HL-60/S4 treated with retinoic acid at 250 ng/mL for 4 days and 3 days (cell line): ENCODE measurements around the gene MAML1.
"Not testable (repeated sequence)": the region's sequence is repeated elsewhere in the genome, so short reads cannot be mapped to it uniquely, and the experiment has no call there.

Source experiments
- in situ Hi-C: fragments of 300-500 bp; cut with MboI; formaldehyde crosslinking; loops from 2 replicates; pipeline ENCODE4 v1.7.0; 2022; ENCODE audit warnings: low sequenced_read_pairs

The MAML1 gene

GRCh38 chr5:179768326-179769085, 35.9 kb downstream of the MAML1 start:
- in situ Hi-C loops = no loop called here

- in situ Hi-C loops = no loop called here
Observed at GRCh38 chr5:179769271-179769670, 36.6 kb downstream of the MAML1 start.

- in situ Hi-C loops = no loop called here
Observed at GRCh38 chr5:179769796-179770195, 37.2 kb downstream of the MAML1 start.

- in situ Hi-C loops = no loop called here
Observed at GRCh38 chr5:179771311-179771895, 38.8 kb downstream of the MAML1 start.

GRCh38 chr5:179772351-179772750, 39.7 kb downstream of the MAML1 start:
- in situ Hi-C loops = no loop called here

GRCh38 chr5:179773686-179774040, 41.0 kb downstream of the MAML1 start:
- in situ Hi-C loops = no loop called here

- in situ Hi-C loops = no loop called here
Observed at GRCh38 chr5:179774442-179774841, 41.8 kb downstream of the MAML1 start.

- in situ Hi-C loops = no loop called here
Observed at GRCh38 chr5:179776411-179776938, 43.9 kb downstream of the MAML1 start.

GRCh38 chr5:179777456-179777855, 44.8 kb downstream of the MAML1 start:
- in situ Hi-C loops = no loop called here

- in situ Hi-C loops = no loop called here
Observed at GRCh38 chr5:179777909-179778308, 45.3 kb downstream of the MAML1 start.

- in situ Hi-C loops = no loop called here
Observed at GRCh38 chr5:179778591-179778990, 46.0 kb downstream of the MAML1 start.

- in situ Hi-C loops = no loop called here
Observed at GRCh38 chr5:179779826-179780225, 47.2 kb downstream of the MAML1 start.

- in situ Hi-C loops = no loop called here
Observed at GRCh38 chr5:179780362-179780761, 47.7 kb downstream of the MAML1 start.

GRCh38 chr5:179781846-179782245, 49.2 kb downstream of the MAML1 start:
- in situ Hi-C loops = no loop called here

- in situ Hi-C loops = no loop called here
Observed at GRCh38 chr5:179783128-179783527, 50.5 kb downstream of the MAML1 start.

GRCh38 chr5:179786861-179787260, 54.2 kb downstream of the MAML1 start:
- in situ Hi-C loops = no loop called here

GRCh38 chr5:179788193-179788854, 55.7 kb downstream of the MAML1 start:
- in situ Hi-C loops = no loop called here

GRCh38 chr5:179789278-179789677, 56.7 kb downstream of the MAML1 start:
- in situ Hi-C loops = not testable (repeated sequence)

GRCh38 chr5:179791881-179792611, 59.4 kb downstream of the MAML1 start:
- in situ Hi-C loops = no loop called here

- in situ Hi-C loops = no loop called here
Observed at GRCh38 chr5:179792612-179793467, 60.2 kb downstream of the MAML1 start.
